Fibroblast of skin of back (primary cell): Measurements from ENCODE around the gene DYDC1.
"Not testable (repeated sequence)": the region's sequence is repeated elsewhere in the genome, so short reads cannot be mapped to it uniquely, and the experiment has no call there.

Experiments used
- DNase-seq: peaks from one replicate; pipeline ENCODE4 v3.0.0-alpha.2; 2013

DYDC1 gene

DNA sequence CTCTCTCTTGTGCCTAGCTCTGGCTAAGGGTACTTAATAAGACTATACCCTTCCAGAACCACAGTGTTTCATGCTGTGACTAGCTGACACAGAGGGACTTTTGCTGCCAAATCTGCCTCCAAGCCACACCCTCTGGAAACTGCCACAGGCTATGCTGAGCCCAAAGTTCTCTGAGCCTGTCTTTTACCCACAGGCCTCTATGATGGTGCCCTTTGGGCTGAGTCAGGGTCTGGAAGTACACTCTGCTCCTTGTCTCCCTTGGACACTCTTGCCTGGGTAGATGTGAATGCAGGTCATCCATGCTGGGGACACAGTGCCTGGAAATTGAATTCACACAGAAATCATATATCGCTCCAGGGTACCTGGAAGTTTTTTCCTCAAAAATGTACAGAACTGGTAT lies 22.6 kb downstream of the DYDC1 start:
- DNase-seq, result no peak

DNA sequence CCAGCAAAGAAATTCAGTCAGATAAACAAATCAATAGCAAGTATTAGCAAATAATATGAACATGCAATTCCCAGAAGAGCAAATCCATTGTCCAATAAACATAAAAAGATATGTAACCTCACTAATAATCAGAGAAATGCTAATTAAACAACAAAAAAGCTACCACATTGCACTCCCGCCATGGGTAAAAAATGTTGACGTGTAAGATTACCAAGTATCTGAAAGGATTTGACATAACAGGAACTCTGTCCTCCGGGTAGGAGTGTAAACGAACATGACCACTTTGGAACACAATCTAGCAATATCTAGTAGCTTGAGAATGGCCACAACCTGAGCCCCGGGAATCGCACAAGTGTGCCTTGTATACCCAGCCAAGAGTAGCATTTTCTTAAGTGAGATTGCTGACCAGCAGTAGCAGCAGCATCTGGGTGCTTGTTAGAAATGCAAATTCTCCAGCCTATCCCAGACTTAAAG lies 31.6 kb downstream of the DYDC1 start:
- no peak for DNase-seq

DNA sequence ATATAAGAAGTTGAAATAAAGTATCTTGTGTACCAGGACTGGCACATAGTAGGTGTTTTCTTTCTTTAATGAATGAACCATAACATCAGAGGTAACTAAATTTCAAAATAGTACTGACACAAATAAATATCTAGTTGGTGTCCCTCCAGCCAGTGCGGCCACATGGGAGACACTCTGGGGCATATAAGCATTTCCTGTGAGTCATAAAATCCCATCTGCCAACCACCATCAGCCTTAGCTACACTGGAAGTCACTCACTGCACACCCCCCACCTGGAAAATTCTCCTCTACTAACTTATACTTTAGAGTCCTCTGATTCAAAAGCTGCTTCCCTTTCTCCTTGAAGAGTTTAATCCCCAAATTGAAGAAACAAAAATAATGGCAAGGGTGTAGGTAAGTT lies 32.5 kb downstream of the DYDC1 start:
- DNase-seq, result peak; percentile 80

DNA sequence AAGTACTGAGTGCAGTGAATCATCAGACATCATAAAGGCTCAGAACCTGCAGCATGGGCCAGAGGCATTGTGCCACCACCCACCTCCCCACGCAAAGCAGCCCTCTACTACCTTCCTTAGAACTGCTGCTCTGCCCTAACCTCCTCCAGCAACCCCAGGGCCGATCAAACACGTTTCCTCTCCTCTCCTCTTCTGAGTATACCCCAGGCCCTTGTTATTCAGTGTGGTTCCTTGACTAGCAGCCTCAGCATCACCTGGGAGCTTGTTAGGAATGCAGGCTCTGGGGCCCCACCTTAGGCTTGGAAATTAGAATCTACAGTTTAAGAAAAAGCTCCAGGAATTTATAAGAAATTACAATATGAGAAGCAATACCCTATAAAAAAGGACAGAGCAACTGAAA lies 33.2 kb downstream of the DYDC1 start:
- no peak for DNase-seq

DNA sequence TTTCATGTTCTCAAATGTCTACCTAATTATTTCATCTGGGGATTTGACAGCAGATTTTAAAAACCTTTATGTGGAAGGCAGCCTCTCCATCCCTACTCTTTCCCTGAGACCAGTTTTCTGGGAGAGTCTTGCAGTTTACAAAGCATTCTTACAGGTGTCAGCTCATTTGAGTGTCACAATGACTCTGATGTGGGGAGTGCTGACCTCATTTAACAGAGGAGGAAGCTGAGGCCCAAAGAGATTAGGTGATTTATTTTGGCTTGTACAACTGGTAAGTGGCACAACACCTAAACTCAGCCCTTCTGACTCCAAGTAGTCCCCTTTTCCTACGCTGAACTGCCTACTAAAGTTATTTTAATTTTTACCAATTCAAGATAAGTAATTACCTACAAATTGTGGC lies 33.8 kb downstream of the DYDC1 start:
- DNase-seq, result no peak

DNA sequence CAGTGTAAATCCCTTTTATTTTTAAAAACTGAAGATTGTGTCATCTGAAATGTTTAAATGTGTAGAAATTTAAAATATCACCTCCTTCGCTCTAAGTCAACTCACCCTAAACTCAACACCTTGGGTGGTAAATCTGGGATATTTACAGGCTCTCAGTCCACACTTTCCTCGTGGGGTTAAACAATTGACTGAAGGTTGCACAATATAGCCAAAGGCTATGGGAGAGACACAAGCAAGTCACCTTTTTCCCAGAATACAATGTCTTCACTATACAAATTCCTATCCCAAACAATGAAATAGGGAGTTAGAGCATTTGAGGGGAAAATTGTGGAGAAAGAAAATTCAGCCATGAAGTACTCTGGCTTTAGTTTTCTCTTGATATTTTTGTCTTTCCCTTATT lies 34.4 kb downstream of the DYDC1 start:
- DNase-seq, result no peak

DNA sequence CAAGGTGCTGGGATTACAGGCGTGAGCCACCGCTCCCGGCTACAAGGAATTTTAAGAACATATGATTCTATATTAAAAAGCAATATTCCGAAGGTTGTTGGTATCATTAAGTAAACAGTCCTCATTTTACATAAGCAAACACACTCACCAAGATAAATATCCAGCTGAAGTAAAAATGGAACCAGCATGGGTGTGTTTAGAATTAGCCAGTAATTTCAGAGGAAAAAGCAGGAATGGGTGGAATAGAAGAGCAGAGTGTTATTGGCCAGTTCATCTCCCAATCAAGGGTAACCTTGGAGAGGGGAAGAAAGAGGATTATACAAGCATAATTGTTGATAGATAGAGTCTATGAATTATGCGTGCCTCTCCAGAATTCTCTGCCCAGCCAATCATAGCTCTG lies 35.4 kb downstream of the DYDC1 start:
- DNase-seq, result no peak

DNA sequence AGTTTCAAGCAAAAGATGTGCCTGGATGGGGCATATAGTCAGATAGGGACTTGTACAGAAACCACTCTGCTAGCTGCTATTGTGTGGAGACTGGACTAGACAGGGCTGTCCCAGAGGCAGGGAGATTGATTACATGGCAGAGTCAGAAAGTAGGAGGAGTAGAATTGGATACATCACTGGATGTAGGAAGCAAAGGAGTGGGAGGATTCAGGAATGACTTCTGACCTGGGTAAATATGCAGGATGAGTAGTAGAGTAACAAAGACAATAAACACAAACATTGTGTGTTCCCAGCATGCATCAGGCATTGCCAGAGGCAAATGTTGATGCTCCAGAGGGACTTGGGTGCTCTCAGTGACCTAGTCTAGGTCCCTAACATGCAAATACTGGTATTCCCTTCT lies 36.2 kb downstream of the DYDC1 start:
- no peak for DNase-seq

DNA sequence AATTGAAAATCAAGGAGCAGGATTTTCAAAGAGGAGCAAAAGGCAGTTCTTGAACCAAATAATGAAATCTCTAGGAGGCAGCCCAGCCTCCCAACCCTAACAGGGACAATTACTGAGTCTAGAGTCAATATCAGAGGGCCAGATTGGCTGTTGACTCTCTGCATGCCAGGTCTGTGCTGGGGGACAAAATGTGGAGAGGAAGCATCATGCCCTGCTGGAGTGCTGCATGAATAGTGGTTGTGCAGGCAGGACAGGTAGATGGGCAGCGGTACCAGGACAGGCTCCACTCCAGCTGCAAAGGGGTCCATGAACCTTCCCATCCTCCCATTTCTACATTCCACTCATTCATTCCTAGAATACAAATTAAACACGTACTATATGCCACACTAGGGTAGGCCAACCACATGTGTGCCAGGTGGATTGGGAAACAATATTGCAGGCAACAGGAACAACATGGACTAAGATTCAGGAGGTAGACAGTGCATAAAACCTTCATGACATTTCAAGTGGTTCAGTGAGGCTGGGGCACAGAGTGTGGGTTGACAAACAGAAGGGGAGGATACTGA lies 36.7 kb downstream of the DYDC1 start:
- no peak for DNase-seq

DNA sequence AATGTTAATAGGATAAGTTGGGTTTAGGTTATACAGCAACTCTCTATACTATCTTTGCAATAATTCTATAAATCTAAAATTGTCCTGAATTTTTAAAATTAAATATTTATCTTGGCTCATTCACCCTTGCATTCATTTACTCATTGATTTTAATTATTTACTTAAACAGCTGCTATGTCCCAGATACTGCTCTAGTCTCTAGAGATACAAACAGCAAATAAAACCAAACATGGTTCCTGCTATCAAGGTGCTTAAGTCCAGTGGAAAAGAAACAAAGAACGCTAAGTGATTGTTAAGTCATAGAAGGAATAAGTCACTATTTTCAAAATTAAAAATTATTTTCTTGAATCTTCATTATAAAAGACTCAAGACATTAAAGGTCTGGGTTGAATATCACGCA lies 37.2 kb downstream of the DYDC1 start:
- DNase-seq, result no peak

DNA sequence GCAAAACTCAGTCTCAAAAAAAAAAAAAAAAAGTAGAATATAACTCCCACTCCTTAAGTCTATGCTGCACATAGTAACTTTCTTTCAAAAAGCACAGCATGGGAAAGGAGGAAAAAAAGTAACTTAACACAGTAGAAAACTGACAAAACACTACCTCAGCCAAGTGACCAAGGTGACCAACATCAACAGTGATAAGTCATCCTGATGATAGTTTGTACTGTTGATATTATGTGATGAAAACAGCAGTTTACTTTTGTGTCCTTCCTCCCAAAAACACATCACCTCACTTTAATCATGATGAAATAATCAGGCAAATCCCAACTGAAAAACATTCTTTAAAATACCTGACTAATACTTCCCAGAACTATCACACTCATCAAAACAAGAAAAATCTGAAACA lies 37.8 kb downstream of the DYDC1 start:
- no peak for DNase-seq

DNA sequence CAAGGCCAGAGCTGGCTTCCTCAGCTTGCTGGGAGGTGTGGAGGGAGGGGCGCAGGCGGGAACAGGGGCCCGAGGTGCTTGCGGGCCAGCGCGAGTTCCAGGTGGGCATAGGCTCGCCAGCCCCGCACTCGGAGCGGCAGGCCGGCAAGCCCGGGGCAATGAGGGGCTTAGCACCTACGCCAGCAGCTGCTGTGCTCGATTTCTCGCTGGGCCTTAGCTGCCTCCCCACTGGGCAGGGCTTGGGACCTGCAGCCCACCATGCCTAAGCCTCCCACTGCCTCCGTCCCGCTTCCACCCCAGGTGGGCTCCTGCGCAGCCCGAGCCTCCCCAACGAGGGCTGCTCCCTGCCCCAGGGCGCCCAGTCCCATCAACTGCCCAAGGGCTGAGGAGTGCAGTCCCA lies 41.2 kb downstream of the DYDC1 start:
- DNase-seq, result no peak

DNA sequence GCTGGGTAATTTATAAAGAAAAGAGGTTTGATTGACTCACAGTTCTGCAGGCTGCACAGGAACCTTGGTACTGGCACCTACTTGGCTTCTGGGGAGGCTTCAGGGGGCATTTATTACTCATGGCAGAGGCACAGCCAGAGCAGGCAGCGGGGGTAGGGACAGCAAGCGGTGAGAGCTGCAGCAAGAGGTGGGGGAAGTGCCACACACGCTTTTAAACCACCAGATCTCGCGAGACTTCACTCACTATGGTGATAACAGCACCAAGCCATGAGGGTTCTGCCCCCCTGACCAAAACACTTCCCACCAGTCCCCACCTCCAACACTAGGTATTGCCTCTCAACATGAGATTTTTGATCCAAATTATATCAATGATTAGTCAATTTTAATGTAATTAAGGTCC lies 43.0 kb downstream of the DYDC1 start:
- no peak for DNase-seq

DNA sequence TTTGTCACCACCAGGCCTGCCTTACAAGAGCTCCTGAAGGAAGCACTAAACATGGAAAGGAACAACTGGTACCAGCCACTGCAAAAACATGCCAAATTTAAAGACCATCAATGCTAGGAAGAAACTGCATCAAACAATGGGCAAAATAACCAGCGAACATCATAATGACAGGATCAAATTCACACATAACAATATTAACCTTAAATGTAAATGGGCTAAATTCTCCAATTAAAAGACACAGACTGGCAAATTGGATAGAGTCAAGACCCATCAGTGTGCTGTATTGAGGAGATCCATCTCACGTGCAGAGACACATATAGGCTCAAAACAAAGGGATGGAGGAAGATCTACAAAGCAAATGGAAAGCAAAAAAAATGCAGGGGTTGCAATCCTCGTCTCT lies 50.6 kb downstream of the DYDC1 start:
- DNase-seq, result not testable (repeated sequence)

DNA sequence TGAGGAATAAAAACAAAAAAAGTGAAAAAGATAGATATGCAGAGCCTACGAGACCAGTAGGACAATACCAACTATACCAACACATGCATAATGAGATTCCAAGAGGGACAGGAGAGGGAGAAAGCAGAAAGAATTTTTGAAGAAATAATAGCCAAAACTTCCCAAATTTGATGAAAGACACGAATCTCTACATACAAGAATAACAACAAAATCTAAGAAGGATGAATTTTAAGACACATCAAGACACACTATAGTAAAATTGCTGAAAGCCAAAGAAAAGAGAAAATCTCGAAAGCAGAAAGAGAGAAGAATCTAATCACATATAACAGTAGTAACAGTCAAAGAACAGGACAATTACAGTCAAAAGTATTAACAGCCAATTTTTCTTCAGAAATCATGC lies 59.6 kb downstream of the DYDC1 start:
- DNase-seq, result no peak

DNA sequence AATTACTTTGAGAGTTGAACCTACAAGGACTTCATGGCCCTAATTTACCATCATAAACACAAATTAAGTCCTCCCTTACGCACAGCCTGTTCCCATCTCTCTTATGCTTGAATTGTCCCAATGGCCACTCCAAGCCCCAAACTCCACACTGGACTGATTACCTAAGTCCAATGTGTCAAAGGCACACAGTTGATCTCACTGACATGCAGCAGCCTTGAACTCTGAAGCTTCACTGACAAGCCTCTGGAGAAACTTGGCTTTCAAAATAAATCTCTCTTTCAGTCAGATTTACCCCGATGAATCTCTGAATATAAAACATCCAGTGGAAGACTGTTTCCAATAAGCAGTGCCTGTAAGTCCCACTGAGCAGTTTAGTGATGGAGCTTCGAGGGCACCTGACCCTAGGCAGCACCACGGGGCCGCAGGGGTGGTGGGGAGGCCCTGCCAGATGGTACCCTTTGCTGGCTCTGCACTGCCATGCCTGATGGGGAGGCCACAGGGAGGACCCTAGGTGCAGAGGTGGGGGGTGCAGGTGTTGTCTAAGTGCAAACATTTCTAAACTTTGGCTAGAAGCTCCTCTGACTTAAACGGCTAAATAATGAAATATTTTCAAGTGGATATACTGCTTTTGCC lies 63.8 kb downstream of the DYDC1 start:
- no peak for DNase-seq

DNA sequence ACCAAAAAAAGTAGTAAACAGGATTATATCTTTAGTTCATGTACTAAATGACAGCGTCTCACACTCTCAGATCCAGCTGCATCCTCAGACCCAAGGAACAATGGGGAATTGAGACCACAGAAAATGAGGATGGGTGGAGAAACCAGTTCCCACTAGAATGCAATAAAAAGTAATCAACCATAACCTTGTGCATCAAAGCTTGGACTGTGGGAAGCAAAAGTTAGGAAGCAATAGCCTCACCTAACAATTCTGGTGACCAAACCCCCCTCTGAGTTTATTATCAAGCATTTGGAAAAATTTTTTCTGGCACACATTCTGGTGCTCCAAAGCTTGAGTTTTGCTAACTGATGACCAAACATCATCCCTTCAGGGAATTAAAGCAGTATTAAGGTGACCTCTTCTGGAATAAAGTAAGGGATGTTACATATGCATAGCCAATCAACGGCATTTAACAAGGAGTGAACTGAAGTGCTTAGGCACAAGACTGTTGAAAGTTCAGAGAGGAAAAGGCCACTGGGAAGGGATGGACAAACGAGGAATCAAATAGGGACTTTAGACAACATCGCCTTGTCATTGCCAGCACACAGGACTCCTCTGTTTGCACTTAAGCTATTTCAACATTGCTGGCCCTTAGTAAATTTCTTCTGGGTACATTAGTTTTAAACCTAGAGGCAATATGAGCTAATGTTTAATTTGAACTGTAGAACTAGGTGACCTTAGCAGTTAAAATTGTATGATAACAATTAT lies 65.9 kb downstream of the DYDC1 start:
- no peak for DNase-seq

DNA sequence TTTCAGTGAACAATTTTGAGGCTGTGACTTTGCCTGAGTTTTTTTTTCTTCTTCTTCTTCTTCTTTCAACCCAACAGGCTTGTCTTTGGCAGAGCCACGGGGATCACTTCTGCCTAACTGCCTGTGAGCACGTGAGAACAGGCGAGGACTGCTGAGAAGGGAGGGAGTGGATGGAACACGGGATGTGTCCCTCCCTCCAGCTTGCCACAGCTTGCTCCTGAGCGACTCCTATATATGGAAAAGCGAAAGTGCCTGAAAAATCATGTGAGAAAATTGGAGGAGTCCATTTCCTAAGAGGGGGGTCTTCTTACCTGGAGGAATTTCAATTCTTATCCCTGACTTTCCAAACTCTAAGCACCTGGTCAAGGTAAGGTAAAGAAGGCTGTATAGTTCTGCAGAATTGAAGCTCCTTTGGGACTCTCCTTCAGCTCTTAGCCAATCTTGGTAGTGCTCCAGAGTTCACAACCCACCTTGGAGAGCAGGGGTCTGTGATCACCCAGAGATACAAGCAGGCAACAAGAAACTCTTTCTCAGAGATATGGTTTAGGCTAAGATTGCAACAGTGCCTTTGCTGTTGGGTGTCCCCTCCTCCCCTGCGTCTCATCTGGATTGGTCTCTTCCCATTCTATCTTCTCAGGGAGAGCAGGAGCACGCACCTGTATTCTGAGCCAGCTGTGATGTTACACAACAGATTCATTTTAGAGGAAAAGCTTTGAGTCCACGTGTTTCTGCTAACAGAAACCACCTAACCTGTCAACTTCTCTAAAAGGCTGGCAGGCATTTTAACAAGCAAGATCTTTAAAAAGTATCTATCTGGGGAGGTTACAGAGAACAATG lies 66.9 kb downstream of the DYDC1 start, which contains the start of gene MAT1A:
TSS of gene MAT1A (minus strand) at position 208 of the 837 bp plus-strand sequence. CDS start 235 bp downstream, outside the sequence.
- peak; percentile 7 for DNase-seq

DNA sequence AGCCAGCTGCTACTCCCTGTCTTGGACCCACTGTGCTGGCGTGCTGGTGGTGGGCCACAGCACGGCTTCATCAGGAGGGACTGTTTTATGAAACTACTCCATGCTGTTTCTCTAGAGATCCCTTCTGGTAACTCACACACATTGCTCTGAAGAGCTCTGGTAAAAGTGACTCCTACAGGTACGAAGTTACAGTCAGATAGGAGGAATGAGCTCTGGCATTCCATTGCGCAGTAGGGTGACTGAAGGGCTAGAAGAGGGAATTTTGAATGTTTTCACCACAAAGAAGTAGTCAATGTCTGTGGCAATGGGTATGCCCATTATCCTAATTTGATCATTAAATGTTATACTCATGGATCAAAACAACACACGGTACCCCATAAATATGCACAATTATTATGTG lies 67.7 kb downstream of the DYDC1 start:
- DNase-seq, result no peak
